GM23338 (cell line): Measurements from ENCODE around the gene ZNF610.

ENCODE experiments used
- CTCF ChIP-seq, 2 experiments: fragments of 200-600 bp in 1 of 2; sonication (generic) in 1 of 2; conservative IDR thresholded peaks; 2 replicates each; pipeline versions ENCODE4 v1.5.1 to v1.6.1; 2016 to 2017; ENCODE audit warnings: antibody characterized with exemption in 2 of 2, low read depth in 2 of 2, mild to moderate bottlenecking in 2 of 2, moderate library complexity in 1 of 2
- EZH2 ChIP-seq: fragments of 200-600 bp; sonication (generic); IDR thresholded peaks from one replicate; pipeline ENCODE4 v1.8.0; 2017; ENCODE audit warnings: antibody characterized with exemption, mild to moderate bottlenecking, low read depth; ENCODE audit not compliant: unreplicated experiment
- EZH2phosphoT487 ChIP-seq: fragments of 200-600 bp; sonication (generic); IDR thresholded peaks from one replicate; pipeline ENCODE4 v1.8.1; 2018; ENCODE audit warnings: antibody characterized with exemption; ENCODE audit not compliant: unreplicated experiment
- POLR2AphosphoS5 ChIP-seq: IDR thresholded peaks from 2 replicates; pipeline ENCODE4 v1.6.1; 2016; ENCODE audit warnings: antibody characterized with exemption, low read depth

- TF ChIP-seq CTCF (conservative IDR thresholded peaks at IDR 0.05; ENCODE audit: low read depth in 2 of 2) (no peak), EZH2 (no peak), EZH2phosphoT487 (no peak), POLR2AphosphoS5 (no peak)
These were observed 74.2 kb downstream of the ZNF610 start for GRCh38 chr19:52410276-52410675.
